Suppressor macrophage treated with lipopolysaccharide for 4 hours (primary cell): ENCODE data around the gene OR2T3.
"Not testable (repeated sequence)": the region's sequence is repeated elsewhere in the genome, so short reads cannot be mapped to it uniquely, and the experiment has no call there.

Source experiments
- DNase-seq: peaks from one replicate; pipeline ENCODE4 v3.0.0-alpha.2; 2020

OR2T3 gene

DNA sequence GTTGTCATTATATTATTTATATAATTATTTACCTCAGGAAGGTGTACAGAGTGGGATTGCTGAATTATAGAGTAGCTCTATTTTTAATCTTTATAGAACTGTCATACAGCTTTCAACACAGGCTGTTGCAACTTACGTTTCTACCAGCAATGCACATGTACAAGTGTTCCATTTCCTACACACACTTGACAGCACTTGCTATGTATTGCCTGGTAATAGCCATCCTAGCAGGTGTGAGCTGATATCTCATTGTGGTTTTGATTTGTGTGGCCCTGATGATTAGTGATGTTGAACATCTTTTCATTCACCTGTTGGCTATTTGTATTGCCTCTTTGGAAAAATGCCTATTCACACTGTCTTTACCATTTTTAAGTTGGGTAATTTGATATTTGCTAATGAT is 2.5 kb downstream of the OR2T3 start:
- not testable (repeated sequence) for DNase-seq

DNA sequence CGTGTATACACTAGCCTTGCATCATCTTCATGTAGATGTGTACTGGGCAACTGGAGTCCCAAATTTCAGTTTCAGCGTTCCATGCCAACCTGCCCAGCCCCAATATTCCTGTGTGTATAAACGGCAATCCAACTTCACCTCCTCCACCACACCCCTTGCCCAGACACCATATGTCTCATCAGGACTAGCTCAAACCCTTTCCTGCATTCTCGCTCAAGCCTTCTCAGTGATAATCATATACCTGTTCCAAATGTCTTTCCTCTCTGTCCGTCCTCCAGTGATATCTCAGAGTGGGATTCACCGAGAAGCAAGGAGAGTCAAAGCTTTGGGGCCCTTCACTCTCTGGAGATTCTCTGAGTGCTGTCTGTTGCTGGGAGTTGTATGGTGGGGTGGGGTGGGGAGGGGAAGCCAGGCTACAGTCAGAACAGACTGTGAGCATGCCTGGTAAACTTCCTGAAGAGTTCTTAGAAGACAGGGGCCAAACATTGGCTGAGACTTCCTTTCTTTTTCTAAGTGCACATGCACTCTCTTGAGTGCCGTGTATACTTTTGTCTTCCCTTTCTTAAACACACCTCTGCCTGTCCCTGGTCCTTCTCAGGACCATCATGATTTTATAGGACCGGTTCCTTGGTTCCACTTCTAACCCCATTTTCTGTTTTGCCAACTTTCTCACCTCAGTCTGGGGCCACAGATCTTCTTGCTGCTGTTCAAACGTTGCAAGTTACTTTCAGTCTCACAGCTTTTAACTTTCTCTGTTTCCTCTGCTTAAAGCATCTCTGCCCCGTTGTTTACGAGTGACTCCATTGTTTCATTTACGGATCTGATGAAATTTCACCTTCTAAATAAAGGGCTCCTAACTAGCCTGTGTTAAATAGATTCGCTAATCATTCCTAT is 8.8 kb downstream of the OR2T3 start:
- not testable (repeated sequence) for DNase-seq

DNA sequence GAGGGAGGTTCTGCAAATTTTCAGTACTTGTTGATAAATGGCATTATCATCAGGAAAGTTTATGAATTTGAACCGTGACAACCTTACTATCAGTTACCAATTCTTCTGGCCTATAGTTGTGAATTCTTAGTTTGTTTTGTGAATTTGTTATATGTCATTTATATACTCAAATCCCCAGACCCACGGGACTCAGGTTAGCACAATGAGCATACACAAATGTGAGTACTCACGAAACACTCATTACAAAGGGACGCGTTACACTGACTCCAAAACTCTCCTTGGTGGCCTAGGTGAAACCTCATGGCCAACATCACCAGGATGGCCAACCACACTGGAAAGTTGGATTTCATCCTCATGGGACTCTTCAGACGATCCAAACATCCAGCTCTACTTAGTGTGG is 15.1 kb downstream of the OR2T3 start, which contains the start of gene OR2T5:
TSS of gene OR2T5 (plus strand) at position 301 of the 400 bp plus-strand sequence. CDS start at position 301, 0 bp downstream.
- DNase-seq, result not testable (repeated sequence)

DNA sequence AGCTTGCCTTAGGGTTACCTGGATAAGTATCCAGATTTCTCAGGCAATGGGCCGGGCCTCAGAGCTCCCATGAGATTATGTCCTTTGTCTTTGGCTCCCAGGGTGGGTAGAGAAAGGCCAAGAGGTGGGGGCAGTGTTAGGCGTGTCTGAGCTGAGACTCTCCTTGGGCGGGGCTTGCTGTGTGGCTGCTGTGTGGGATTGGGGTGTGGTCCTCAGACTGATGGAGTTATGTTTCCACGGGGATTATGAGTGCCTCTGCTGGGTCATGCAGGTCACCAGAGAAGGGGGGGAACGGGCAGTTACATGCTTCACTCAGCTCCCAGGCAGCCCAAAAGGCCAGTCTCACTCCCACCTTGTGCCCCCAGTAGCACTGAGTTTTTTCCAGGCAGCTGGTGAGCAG is 23.5 kb downstream of the OR2T3 start:
- not testable (repeated sequence) for DNase-seq

DNA sequence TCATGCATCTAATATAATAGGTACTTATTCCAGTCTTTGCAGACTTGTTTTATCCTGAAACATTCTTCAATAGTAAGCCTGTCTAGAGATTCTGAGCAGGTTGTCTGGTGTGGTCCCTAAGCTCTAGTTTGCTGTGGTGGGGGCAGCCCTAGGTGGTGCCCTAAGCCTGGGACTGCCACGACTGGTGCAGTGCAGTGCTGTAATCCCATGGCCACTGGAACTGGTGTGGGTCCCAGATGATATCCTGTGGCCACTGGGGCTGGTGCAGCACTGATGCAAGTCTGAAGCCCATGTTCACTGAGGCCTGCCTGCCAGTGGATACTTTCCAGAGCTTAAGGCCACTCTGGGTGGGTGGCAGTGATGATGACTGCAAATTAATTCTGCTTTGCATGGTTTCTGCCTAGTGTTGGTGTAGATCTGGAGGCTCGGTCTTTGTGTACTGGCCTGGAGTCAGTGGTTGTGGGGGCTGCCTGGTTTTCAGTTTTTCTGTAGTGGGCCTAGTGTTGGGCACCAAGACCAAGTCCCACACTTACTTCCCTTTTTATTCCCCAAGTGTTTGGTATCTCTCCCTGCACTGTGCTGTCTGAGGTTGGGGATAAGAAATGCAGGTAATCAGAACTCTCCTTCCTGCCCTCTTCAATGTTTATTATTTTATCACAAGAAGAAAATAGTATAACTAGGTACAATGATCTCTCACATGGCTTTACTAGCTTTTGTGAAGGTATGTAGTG is 27.3 kb downstream of the OR2T3 start:
- not testable (repeated sequence) for DNase-seq

DNA sequence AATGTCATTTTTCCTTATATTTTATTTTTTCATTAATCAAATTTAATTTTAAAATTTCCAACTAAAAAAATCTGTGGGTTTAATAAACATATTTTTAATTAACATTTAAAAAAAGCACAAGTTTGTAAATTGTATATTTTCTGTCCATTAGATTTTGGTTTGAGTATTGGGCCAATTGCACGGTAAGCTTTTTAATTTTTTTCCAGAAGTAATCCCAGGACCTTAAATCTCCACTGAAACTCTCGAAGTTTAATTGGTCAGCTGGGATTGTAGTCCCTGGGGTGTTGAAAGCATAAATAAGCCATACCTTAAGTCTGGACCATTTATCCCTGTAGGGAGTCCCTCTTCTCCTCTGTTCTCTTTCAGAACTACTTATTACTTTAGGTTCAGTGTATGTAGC is 34.6 kb downstream of the OR2T3 start, which contains the start of gene OR2G6:
TSS of gene OR2G6 (plus strand) at position 301 of the 400 bp plus-strand sequence. CDS start 13,574 bp downstream, outside the sequence.
- not testable (repeated sequence) for DNase-seq

DNA sequence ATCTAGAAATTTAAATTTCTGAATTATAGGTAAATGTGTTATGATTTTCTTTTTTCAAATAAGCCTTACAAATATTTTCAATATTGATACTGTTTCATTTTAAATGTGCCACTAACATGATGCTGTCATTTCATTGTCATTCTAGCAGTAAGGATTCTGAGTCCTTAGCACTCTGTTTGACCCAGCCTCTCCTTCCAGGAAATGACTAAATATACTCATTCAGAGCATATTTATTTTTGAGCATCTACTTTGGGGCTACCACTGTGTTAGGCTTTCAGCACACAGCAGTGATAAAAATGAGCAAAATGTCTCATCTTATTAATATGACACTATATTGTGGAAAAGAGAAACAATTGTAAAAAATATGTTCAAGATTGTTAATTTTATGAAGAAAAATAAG is 37.1 kb downstream of the OR2T3 start:
- DNase-seq, result not testable (repeated sequence)

DNA sequence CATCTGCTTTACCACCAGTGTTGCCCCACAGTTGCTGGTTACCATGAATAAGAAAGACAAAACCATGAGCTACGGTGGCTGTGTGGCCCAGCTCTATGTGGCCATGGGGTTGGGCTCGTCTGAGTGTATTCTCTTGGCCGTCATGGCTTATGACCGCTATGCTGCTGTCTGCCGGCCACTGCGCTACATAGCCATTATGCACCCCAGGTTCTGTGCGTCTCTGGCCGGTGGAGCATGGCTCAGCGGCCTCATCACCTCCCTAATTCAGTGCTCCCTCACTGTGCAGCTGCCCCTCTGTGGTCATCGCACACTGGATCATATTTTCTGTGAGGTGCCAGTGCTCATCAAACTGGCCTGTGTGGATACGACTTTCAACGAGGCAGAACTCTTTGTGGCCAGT is 48.7 kb downstream of the OR2T3 start:
- no peak for DNase-seq
